ENCODE results near the gene NFS1.
"Not testable (repeated sequence)": the region's sequence is repeated elsewhere in the genome, so short reads cannot be mapped to it uniquely, and the experiment has no call there.

NFS1 gene

GRCh38 chr20:35706591-35707529 is 7.7 kb upstream of the NFS1 start:
- not testable (repeated sequence) for DNase-seq

GRCh38 chr20:35705894-35706293 is 6.7 kb upstream of the NFS1 start:
- DNase-seq = not testable (repeated sequence)

- DNase-seq = no peak
These were observed 5.5 kb upstream of the NFS1 start for GRCh38 chr20:35704514-35705261.

GRCh38 chr20:35702824-35703695 is 3.9 kb upstream of the NFS1 start:
- DNase-seq = no peak

- no peak for DNase-seq
These were observed 3.1 kb upstream of the NFS1 start for GRCh38 chr20:35702051-35702823.

GRCh38 chr20:35700625-35701148 is 1.5 kb upstream of the NFS1 start:
- DNase-seq = no peak

GRCh38 chr20:35699957-35700624 is 939 bp upstream of the NFS1 start:
- DNase-seq = no peak

GRCh38 chr20:35698298-35699126 is 640 bp downstream of the NFS1 start:
- no peak for DNase-seq

- no peak for DNase-seq
These were observed 1.4 kb downstream of the NFS1 start for GRCh38 chr20:35697696-35698297.

GRCh38 chr20:35695978-35696377 is 3.2 kb downstream of the NFS1 start:
- DNase-seq = no peak

- no peak for DNase-seq
These were observed 3.9 kb downstream of the NFS1 start for GRCh38 chr20:35695245-35695749.

- DNase-seq = no peak
These were observed 8.9 kb downstream of the NFS1 start for GRCh38 chr20:35690265-35690664.

GRCh38 chr20:35686872-35687271 is 12.3 kb downstream of the NFS1 start:
- not testable (repeated sequence) for DNase-seq

GRCh38 chr20:35685368-35685767 is 13.8 kb downstream of the NFS1 start:
- not testable (repeated sequence) for DNase-seq

- no peak for DNase-seq
These were observed 17.2 kb downstream of the NFS1 start for GRCh38 chr20:35681960-35682359.

GRCh38 chr20:35680452-35681183 is 18.5 kb downstream of the NFS1 start:
- DNase-seq = no peak

GRCh38 chr20:35674921-35675320 is 24.2 kb downstream of the NFS1 start:
- DNase-seq = no peak

- no peak for DNase-seq
These were observed 25.3 kb downstream of the NFS1 start for GRCh38 chr20:35673884-35674283.

GRCh38 chr20:35669681-35670080 is 29.5 kb downstream of the NFS1 start:
- DNase-seq = no peak
